HepG2 (cell line): ENCODE results near the gene HEXIM1. TPM values are rescaled to one million over a fixed set of nuclear protein-coding genes. Genes with fewer than 3 reads are reported as not detected.

Source experiments
- HNF4G ChIP-seq, 2 experiments: sonication (generic) in 1 of 2; formaldehyde crosslinking in 1 of 2; IDR thresholded peaks; 2 replicates each; pipeline versions ENCODE4 v1.4.0 to v1.6.1; 2011 to 2020; ENCODE audit warnings: borderline replicate concordance in 2 of 2, low read depth in 2 of 2, mild to moderate bottlenecking in 2 of 2, low read length in 1 of 2, missing genetic modification reagents in 1 of 2, moderate library complexity in 1 of 2
- KMT2A ChIP-seq: sonication (generic); formaldehyde crosslinking; IDR thresholded peaks from 2 replicates; pipeline ENCODE4 v1.4.0; 2020; ENCODE audit warnings: missing genetic modification reagents
- SOX6 ChIP-seq, 2 experiments: fragments of 450-650 bp in 1 of 2; sonication (generic) in 1 of 2; formaldehyde crosslinking in 1 of 2; IDR thresholded peaks; 2 replicates each; pipeline versions ENCODE4 v1.4.0 to v1.6.1; 2017 to 2020; ENCODE audit warnings: antibody characterized with exemption in 1 of 2, mild to moderate bottlenecking in 1 of 2, missing genetic modification reagents in 1 of 2
- ZBTB7A ChIP-seq: sonication (generic); formaldehyde crosslinking; IDR thresholded peaks from 2 replicates; pipeline ENCODE4 v1.8.0; 2022; ENCODE audit warnings: mild to moderate bottlenecking, missing genetic modification reagents
- ZNF264 ChIP-seq: sonication (generic); formaldehyde crosslinking; IDR thresholded peaks from 2 replicates; pipeline ENCODE4 v1.4.0; 2020; ENCODE audit warnings: missing genetic modification reagents
- ZNF746 ChIP-seq: sonication (generic); formaldehyde crosslinking; IDR thresholded peaks from 2 replicates; pipeline ENCODE4 v1.8.0; 2022; ENCODE audit warnings: mild to moderate bottlenecking, missing genetic modification reagents
- polyA plus RNA-seq, 8 experiments: library from polyadenylated mRNA; depleted of rRNA in 3 of 8; stranded (reverse) in 7 of 8; unstranded in 1 of 8; fragments of >200 nt; fragmentation: Illumina TruSeq in 4 of 8; extraction: Trizol in 4 of 8; gene quantifications; 2 replicates each; pipeline versions ENCODE4 v1.2.1 to v1.2.3, GENCODE V29; 2011 to 2016; ENCODE audit warnings: low read depth in 4 of 8, missing spikeins in 1 of 8, mixed read lengths in 1 of 8; ENCODE audit not compliant: insufficient read depth in 1 of 8
- total RNA-seq, 5 experiments: library from RNA; depleted of rRNA; stranded (reverse); fragments of >200 nt; fragmentation: Illumina TruSeq; extraction: Trizol; gene quantifications; 2 replicates each; pipeline ENCODE4 v1.2.3, GENCODE V29; 2016; ENCODE audit warnings: low read depth in 1 of 5
- TF ChIP-seq, protein P1 (sequence below): sonication (generic); formaldehyde crosslinking; IDR thresholded peaks from 2 replicates; pipeline ENCODE4 v1.5.1; 2020; ENCODE audit warnings: mild to moderate bottlenecking, missing genetic modification reagents
- TF ChIP-seq, protein P2 (sequence below): sonication (generic); formaldehyde crosslinking; IDR thresholded peaks from 2 replicates; pipeline ENCODE4 v1.4.0; 2020; ENCODE audit warnings: missing genetic modification reagents, borderline replicate concordance
- TF ChIP-seq, protein P3 (sequence below): sonication (generic); formaldehyde crosslinking; IDR thresholded peaks from 2 replicates; pipeline ENCODE4 v1.4.0; 2020; ENCODE audit warnings: missing genetic modification reagents, borderline replicate concordance
- TF ChIP-seq, protein P4 (sequence below): sonication (generic); formaldehyde crosslinking; IDR thresholded peaks from 2 replicates; pipeline ENCODE4 v1.4.0; 2020; ENCODE audit warnings: missing genetic modification reagents
- TF ChIP-seq, protein P5 (sequence below), 2 experiments: sonication (generic) in 1 of 2; formaldehyde crosslinking in 1 of 2; IDR thresholded peaks; 2 replicates each; pipeline versions ENCODE4 v1.4.0 to v1.6.1; 2016 to 2020; ENCODE audit warnings: borderline replicate concordance in 1 of 2, low read depth in 1 of 2, mild to moderate bottlenecking in 1 of 2, missing genetic modification reagents in 1 of 2

HEXIM1 gene
- total and polyA plus RNA-seq, 2 of the 13 experiments (the other 11 are each of a cell fraction or from before 2014, with no cell fraction given) = 10.5 to 16.6 TPM

DNA sequence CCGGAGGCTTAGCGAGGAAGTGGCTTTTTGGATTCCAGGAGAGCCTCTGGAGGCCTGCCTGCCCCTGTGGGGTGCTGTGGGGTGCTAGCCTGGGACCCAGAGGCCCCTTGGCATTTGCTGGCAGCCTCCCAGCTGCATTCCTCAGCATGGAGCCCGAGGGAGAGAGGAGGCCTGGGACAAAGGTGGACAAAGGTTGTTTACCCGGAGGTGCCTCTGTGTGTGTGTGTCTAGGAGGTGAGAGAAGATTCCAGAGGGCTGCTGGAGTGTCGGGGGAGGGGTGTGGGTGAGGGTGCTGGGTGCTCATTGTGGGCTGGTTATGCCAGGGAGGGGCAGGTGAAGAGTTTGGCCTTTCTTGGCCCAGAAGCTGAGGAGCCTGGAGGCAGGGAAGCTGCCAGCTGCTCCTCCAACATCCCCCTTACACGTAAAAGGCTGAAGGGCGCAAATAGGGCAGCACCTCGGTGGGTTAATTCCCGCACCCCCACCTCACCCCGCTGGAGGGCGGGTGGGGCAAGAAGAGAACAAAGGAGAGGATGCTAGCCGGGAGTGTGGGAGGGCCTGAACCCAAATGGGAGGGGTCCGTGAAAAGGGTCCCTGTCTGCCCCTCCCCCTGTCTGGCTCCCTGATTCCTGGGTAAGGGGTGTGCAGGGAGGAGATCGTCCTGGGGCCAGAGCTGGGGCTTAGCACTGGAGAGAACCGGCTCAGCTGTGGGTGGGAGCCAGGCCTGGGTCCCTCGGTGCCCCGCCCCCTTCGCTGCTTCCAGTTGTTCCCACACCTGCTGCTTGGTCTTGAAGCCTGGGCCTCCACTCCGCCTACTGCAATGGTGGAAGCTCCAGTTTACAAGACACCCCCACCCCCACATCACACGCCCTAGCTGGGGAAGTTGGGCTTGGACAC lies 23.3 kb downstream of the HEXIM1 start (continued):
- TF ChIP-seq ZNF746 (CRISPR knock-in tag) (peak; percentile 93), ZNF264 (CRISPR knock-in tag) (no peak), KMT2A (CRISPR knock-in tag) (no peak; the same call in 1 of the 2 replicates), HNF4G (IDR thresholded peaks at IDR 0.05; ENCODE audit: borderline replicate concordance, low read depth, low read length) (peak; percentile 93), HNF4G (CRISPR knock-in tag; IDR thresholded peaks at IDR 0.05; ENCODE audit: borderline replicate concordance, low read depth) (peak; percentile 91), SOX6 (IDR thresholded peaks at IDR 0.05) (no peak), SOX6 (CRISPR knock-in tag; IDR thresholded peaks at IDR 0.05) (peak; percentile 90), ZBTB7A (CRISPR knock-in tag) (no peak)
- TF ChIP-seq, protein P1, sequence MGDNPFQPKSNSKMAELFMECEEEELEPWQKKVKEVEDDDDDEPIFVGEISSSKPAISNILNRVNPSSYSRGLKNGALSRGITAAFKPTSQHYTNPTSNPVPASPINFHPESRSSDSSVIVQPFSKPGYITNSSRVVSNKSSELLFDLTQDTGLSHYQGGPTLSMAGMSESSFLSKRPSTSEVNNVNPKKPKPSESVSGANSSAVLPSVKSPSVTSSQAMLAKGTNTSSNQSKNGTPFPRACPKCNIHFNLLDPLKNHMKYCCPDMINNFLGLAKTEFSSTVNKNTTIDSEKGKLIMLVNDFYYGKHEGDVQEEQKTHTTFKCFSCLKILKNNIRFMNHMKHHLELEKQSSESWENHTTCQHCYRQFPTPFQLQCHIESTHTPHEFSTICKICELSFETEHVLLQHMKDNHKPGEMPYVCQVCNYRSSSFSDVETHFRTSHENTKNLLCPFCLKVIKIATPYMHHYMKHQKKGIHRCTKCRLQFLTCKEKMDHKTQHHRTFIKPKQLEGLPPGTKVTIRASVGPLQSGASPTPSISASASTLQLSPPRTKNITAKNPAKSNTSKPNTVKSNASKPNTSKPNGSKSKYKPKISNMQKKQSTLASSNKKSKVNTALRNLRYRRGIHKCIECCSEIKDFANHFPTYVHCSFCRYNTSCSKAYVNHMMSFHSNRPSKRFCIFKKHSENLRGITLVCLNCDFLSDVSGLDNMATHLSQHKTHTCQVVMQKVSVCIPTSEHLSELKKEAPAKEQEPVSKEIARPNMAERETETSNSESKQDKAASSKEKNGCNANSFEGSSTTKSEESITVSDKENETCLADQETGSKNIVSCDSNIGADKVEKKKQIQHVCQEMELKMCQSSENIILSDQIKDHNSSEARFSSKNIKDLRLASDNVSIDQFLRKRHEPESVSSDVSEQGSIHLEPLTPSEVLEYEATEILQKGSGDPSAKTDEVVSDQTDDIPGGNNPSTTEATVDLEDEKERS (CRISPR knock-in tag) = no peak
- TF ChIP-seq, protein P2, sequence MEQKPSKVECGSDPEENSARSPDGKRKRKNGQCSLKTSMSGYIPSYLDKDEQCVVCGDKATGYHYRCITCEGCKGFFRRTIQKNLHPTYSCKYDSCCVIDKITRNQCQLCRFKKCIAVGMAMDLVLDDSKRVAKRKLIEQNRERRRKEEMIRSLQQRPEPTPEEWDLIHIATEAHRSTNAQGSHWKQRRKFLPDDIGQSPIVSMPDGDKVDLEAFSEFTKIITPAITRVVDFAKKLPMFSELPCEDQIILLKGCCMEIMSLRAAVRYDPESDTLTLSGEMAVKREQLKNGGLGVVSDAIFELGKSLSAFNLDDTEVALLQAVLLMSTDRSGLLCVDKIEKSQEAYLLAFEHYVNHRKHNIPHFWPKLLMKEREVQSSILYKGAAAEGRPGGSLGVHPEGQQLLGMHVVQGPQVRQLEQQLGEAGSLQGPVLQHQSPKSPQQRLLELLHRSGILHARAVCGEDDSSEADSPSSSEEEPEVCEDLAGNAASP (CRISPR knock-in tag) = peak; percentile 73; the same call in 1 of the 2 replicates
- TF ChIP-seq, protein P3, sequence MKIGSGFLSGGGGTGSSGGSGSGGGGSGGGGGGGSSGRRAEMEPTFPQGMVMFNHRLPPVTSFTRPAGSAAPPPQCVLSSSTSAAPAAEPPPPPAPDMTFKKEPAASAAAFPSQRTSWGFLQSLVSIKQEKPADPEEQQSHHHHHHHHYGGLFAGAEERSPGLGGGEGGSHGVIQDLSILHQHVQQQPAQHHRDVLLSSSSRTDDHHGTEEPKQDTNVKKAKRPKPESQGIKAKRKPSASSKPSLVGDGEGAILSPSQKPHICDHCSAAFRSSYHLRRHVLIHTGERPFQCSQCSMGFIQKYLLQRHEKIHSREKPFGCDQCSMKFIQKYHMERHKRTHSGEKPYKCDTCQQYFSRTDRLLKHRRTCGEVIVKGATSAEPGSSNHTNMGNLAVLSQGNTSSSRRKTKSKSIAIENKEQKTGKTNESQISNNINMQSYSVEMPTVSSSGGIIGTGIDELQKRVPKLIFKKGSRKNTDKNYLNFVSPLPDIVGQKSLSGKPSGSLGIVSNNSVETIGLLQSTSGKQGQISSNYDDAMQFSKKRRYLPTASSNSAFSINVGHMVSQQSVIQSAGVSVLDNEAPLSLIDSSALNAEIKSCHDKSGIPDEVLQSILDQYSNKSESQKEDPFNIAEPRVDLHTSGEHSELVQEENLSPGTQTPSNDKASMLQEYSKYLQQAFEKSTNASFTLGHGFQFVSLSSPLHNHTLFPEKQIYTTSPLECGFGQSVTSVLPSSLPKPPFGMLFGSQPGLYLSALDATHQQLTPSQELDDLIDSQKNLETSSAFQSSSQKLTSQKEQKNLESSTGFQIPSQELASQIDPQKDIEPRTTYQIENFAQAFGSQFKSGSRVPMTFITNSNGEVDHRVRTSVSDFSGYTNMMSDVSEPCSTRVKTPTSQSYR (CRISPR knock-in tag) = peak; percentile 95
- TF ChIP-seq, protein P4, sequence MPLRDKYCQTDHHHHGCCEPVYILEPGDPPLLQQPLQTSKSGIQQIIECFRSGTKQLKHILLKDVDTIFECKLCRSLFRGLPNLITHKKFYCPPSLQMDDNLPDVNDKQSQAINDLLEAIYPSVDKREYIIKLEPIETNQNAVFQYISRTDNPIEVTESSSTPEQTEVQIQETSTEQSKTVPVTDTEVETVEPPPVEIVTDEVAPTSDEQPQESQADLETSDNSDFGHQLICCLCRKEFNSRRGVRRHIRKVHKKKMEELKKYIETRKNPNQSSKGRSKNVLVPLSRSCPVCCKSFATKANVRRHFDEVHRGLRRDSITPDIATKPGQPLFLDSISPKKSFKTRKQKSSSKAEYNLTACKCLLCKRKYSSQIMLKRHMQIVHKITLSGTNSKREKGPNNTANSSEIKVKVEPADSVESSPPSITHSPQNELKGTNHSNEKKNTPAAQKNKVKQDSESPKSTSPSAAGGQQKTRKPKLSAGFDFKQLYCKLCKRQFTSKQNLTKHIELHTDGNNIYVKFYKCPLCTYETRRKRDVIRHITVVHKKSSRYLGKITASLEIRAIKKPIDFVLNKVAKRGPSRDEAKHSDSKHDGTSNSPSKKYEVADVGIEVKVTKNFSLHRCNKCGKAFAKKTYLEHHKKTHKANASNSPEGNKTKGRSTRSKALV (CRISPR knock-in tag) = peak; percentile 42; the same call in 1 of the 2 replicates
- TF ChIP-seq, protein P5, sequence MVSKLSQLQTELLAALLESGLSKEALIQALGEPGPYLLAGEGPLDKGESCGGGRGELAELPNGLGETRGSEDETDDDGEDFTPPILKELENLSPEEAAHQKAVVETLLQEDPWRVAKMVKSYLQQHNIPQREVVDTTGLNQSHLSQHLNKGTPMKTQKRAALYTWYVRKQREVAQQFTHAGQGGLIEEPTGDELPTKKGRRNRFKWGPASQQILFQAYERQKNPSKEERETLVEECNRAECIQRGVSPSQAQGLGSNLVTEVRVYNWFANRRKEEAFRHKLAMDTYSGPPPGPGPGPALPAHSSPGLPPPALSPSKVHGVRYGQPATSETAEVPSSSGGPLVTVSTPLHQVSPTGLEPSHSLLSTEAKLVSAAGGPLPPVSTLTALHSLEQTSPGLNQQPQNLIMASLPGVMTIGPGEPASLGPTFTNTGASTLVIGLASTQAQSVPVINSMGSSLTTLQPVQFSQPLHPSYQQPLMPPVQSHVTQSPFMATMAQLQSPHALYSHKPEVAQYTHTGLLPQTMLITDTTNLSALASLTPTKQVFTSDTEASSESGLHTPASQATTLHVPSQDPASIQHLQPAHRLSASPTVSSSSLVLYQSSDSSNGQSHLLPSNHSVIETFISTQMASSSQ (IDR thresholded peaks at IDR 0.05; ENCODE audit: low read depth) = peak; percentile 26; the same call in 1 of the 2 replicates
- TF ChIP-seq, protein P5 (CRISPR knock-in tag; IDR thresholded peaks at IDR 0.05; ENCODE audit: borderline replicate concordance) = peak; percentile 41; the same call in 1 of the 2 replicates
